OCI-LY7 (cell line): ENCODE measurements around the gene MAP1S. TPM values are rescaled to one million over a fixed set of nuclear protein-coding genes. Genes with fewer than 3 reads are reported as not detected.

Experiments
- BruUV-seq: library from RNA; stranded (reverse); fragments of 400-500 nt; replicated peaks from 2 replicates; lab custom pipeline; 2021; lab: Mats Ljungman, UMichigan
- CTCF ChIA-PET: fragments of 300-600 bp; sonication (Branson Sonifier 250); formaldehyde crosslinking; loops from one replicate; lab custom pipeline; 2022; ENCODE audit warnings: antibody characterized with exemption; ENCODE audit not compliant: unreplicated experiment; lab: Charles Lee
- POLR2A ChIA-PET: fragments of 300-600 bp; sonication (Branson Sonifier 250); formaldehyde crosslinking; loops from one replicate; lab custom pipeline; 2022; ENCODE audit warnings: antibody characterized with exemption; lab: Charles Lee
- DNase-seq: peaks from one replicate; pipeline ENCODE4 v3.0.0-alpha.2; 2015; ENCODE audit warnings: low spot score
- H2AFZ ChIP-seq: fragments of 200-600 bp; sonication (generic), shearing (Covaris generic); 2 replicates; pipeline ENCODE4 v1.6.1; 2014; ENCODE audit warnings: mild to moderate bottlenecking, antibody characterized with exemption, low read length, moderate library complexity
- H3K27ac ChIP-seq: fragments of 200-600 bp; sonication (generic); 2 replicates; pipeline ENCODE4 v1.5.1; 2014; ENCODE audit warnings: mixed run types, low read depth, mild to moderate bottlenecking, moderate library complexity, low read length, inconsistent platforms; ENCODE audit not compliant: poor library complexity, severe bottlenecking
- H3K36me3 ChIP-seq: fragments of 200-600 bp; sonication (generic); 2 replicates; pipeline ENCODE4 v1.6.1; 2014; ENCODE audit warnings: mild to moderate bottlenecking, antibody characterized with exemption, low read length, moderate library complexity, mixed read lengths; ENCODE audit not compliant: insufficient read depth
- H3K4me1 ChIP-seq: fragments of 200-600 bp; sonication (generic); 2 replicates; pipeline ENCODE4 v1.5.1; 2014; ENCODE audit warnings: mild to moderate bottlenecking, low read length; ENCODE audit not compliant: insufficient read depth, poor library complexity, severe bottlenecking
- H3K4me2 ChIP-seq: fragments of 200-600 bp; sonication (generic); 2 replicates; pipeline ENCODE4 v1.6.1; 2014; ENCODE audit warnings: mild to moderate bottlenecking, low read length
- H3K4me3 ChIP-seq: fragments of 200-600 bp; sonication (generic); 2 replicates; pipeline ENCODE4 v1.5.1; 2014; ENCODE audit warnings: mild to moderate bottlenecking, low read depth, low read length; ENCODE audit not compliant: poor library complexity, severe bottlenecking
- H3K79me2 ChIP-seq: fragments of 200-600 bp; sonication (generic); 2 replicates; pipeline ENCODE4 v1.6.1; 2016; ENCODE audit warnings: low read depth, mild to moderate bottlenecking, low read length, moderate library complexity, mixed read lengths; ENCODE audit not compliant: insufficient read depth
- H3K9me2 ChIP-seq: fragments of 200-600 bp; sonication (generic); 2 replicates; pipeline ENCODE4 v1.6.1; 2016; ENCODE audit warnings: mild to moderate bottlenecking, low read length, mixed read lengths; ENCODE audit not compliant: insufficient read depth
- H3K9me3 ChIP-seq: fragments of 200-600 bp; sonication (generic); 2 replicates; pipeline ENCODE4 v1.6.1; 2014; ENCODE audit warnings: mild to moderate bottlenecking, mixed run types, low read length, mixed read lengths
- H4K20me1 ChIP-seq: fragments of 200-600 bp; sonication (generic); 2 replicates; pipeline ENCODE4 v1.6.1; 2014; ENCODE audit warnings: mild to moderate bottlenecking, antibody characterized with exemption, low read length, moderate library complexity, mixed read lengths; ENCODE audit not compliant: insufficient read depth
- EZH2phosphoT487 ChIP-seq: fragments of 200-600 bp; sonication (generic); IDR thresholded peaks from 2 replicates; pipeline ENCODE4 v1.6.1; 2018; ENCODE audit warnings: low read depth, borderline replicate concordance, mild to moderate bottlenecking, mixed run types, antibody characterized with exemption, low read length, moderate library complexity, mixed read lengths
- intact Hi-C: fragments of 100-400 bp; cut with micrococcal nuclease; formaldehyde crosslinking; loops from one replicate; pipeline ENCODE4 v1.10.0; 2022; ENCODE audit not compliant: unreplicated experiment
- total RNA-seq, 2 experiments: library from RNA; depleted of rRNA in 1 of 2; stranded (reverse); fragments of >200 nt in 1 of 2; shearing (Covaris generic) in 1 of 2; gene quantifications; 2 replicates each; pipeline ENCODE4 v1.2.3, GENCODE V29; 2014 to 2022
- TF ChIP-seq, protein P1 (sequence below): fragments of 200-600 bp; sonication (generic); conservative IDR thresholded peaks from 2 replicates; pipeline ENCODE4 v1.5.1; 2014; ENCODE audit warnings: mild to moderate bottlenecking, antibody characterized with exemption, low read length, moderate library complexity, mixed read lengths

The MAP1S gene
- total RNA-seq, 2 experiments from 2014 or later: 31.6 to 53.1 TPM

DNA sequence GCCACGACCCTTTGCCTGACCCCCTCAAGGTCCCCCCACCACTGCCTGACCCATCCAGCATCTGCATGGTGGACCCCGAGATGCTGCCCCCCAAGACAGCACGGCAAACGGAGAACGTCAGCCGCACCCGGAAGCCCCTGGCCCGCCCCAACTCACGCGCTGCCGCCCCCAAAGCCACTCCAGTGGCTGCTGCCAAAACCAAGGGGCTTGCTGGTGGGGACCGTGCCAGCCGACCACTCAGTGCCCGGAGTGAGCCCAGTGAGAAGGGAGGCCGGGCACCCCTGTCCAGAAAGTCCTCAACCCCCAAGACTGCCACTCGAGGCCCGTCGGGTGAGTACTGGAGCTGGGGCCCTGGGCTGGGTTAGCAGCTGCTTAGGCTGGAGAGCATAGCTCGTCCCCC, 8.6 kb downstream of the MAP1S start:
- TF ChIP-seq, protein P1, sequence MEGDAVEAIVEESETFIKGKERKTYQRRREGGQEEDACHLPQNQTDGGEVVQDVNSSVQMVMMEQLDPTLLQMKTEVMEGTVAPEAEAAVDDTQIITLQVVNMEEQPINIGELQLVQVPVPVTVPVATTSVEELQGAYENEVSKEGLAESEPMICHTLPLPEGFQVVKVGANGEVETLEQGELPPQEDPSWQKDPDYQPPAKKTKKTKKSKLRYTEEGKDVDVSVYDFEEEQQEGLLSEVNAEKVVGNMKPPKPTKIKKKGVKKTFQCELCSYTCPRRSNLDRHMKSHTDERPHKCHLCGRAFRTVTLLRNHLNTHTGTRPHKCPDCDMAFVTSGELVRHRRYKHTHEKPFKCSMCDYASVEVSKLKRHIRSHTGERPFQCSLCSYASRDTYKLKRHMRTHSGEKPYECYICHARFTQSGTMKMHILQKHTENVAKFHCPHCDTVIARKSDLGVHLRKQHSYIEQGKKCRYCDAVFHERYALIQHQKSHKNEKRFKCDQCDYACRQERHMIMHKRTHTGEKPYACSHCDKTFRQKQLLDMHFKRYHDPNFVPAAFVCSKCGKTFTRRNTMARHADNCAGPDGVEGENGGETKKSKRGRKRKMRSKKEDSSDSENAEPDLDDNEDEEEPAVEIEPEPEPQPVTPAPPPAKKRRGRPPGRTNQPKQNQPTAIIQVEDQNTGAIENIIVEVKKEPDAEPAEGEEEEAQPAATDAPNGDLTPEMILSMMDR: no peak
- no peak for DNase-seq
- BruUV-seq: no TSS peak
- Histone ChIP-seq H3K79me2 (no peaks in the 10 kb centered on the region; the same call in 1 of the 2 replicates), H3K9me3 (peaks cover 3% of the 10 kb centered on the region; the same call in 1 of the 2 replicates), H3K27ac (no peak overlapping the region), H3K4me1 (no peaks in the 10 kb centered on the region), H3K4me2 (no peak overlapping the region), H3K9me2 (no peaks in the 10 kb centered on the region), H4K20me1 (no peaks in the 10 kb centered on the region), H2AFZ (no peak overlapping the region), H3K4me3 (no peak overlapping the region), H3K36me3 (peaks cover 88% of the 10 kb centered on the region)
- POLR2A ChIA-PET: no interaction called here
- intact Hi-C loops: no loop called here
- CTCF ChIA-PET: no interaction called here

DNA sequence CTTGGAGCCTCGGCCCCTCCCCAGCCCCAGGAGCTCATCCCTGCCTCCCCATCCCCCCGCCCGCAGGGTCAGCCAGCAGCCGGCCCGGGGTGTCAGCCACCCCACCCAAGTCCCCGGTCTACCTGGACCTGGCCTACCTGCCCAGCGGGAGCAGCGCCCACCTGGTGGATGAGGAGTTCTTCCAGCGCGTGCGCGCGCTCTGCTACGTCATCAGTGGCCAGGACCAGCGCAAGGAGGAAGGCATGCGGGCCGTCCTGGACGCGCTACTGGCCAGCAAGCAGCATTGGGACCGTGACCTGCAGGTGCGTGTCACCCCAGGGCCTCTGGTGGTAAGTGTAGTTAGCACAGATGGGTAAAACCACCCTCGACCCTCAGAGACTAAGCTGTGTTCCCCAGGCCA, 13.8 kb downstream of the MAP1S start:
- H3K9me2 ChIP-seq: no peaks in the 10 kb centered on the region
- no peak overlapping the region for H3K4me2 ChIP-seq
- H3K4me3 ChIP-seq: no peak overlapping the region
- H2AFZ ChIP-seq: no peak overlapping the region
- no TSS peak for BruUV-seq
- no peak for TF ChIP-seq EZH2phosphoT487
- TF ChIP-seq, protein P1: no peak
- intact Hi-C loops: no loop called here
- ChIA-PET POLR2A (no interaction called here), CTCF (no interaction called here)
- peaks cover 6% of the 10 kb centered on the region for H3K4me1 ChIP-seq
- DNase-seq: no peak
- H3K27ac ChIP-seq: no peak overlapping the region
- H3K79me2 ChIP-seq: no peaks in the 10 kb centered on the region; the same call in 1 of the 2 replicates
- peaks cover 3% of the 10 kb centered on the region; the same call in 1 of the 2 replicates for H3K9me3 ChIP-seq
- no peaks in the 10 kb centered on the region for H4K20me1 ChIP-seq
- H3K36me3 ChIP-seq: peaks cover 78% of the 10 kb centered on the region

DNA sequence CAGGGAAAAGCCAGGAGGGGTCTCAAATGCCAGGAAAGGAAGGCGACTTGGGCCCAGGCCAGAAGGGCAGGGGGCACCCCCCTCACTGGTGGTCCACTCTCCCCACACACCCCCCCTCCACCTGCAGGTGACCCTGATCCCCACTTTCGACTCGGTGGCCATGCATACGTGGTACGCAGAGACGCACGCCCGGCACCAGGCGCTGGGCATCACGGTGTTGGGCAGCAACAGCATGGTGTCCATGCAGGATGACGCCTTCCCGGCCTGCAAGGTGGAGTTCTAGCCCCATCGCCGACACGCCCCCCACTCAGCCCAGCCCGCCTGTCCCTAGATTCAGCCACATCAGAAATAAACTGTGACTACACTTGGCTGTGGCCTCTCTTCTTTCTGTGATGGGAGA, 14.9 kb downstream of the MAP1S start:
- ChIA-PET POLR2A (no interaction called here), CTCF (no interaction called here)
- H3K4me2 ChIP-seq: no peak overlapping the region
- no peak for TF ChIP-seq EZH2phosphoT487
- TF ChIP-seq, protein P1: no peak
- intact Hi-C loops: no loop called here
- H3K9me3 ChIP-seq: peaks cover 3% of the 10 kb centered on the region; the same call in 1 of the 2 replicates
- no peak for DNase-seq
- H3K79me2 ChIP-seq: no peaks in the 10 kb centered on the region; the same call in 1 of the 2 replicates
- no peak overlapping the region for H3K27ac ChIP-seq
- H3K36me3 ChIP-seq: peaks cover 69% of the 10 kb centered on the region
- H3K4me3 ChIP-seq: no peak overlapping the region
- H3K9me2 ChIP-seq: no peaks in the 10 kb centered on the region
- peaks cover 16% of the 10 kb centered on the region for H3K4me1 ChIP-seq
- no peaks in the 10 kb centered on the region for H4K20me1 ChIP-seq
- H2AFZ ChIP-seq: no peak overlapping the region
- no TSS peak for BruUV-seq
